DMS53 (cell line): ENCODE data around the gene B3GNT3.

ENCODE experiments used
- DNase-seq: peaks from one replicate; lab custom pipeline; 2025; lab: John Stamatoyannopoulos, UW

The B3GNT3 gene

DNA sequence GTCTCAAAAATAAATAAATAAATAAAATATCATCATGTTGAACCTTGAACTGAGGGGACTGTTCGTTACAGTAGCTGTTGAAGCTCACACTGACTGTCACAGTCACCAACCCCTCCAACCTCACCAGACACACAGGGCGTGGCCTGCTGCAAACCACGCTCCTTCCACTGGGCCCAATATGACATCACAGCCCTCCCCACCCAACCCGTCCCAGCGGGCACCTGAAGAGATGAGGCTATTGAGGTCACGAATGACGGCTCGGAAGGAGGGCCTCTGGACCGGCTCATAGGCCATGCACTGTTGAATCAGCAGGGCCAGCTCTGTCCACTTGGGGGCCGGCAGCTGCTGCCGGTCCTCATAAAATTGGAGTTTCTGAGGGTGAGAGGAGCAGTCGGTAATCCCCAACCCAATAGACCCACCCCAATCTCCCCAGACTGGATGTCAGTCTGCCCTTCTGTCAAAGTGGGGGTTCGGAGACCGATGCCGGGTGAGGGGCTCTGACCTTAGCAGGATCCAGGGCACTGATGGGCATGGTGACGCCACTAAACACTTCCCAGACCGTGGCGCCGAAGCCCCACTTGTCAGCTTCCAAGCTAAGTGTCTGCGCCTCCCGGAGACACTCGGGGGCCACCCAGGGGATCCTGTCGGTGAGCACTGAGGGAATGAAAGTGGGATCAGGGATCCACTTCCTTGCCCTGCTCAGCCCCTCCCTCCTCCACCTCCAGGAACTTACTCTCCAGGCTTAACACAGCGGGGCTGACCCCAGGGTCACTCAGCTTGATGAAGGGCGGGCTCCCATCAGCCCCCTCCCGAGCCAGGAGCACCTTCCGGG lies 39.6 kb downstream of the B3GNT3 start:
- DNase-seq = no peak

DNA sequence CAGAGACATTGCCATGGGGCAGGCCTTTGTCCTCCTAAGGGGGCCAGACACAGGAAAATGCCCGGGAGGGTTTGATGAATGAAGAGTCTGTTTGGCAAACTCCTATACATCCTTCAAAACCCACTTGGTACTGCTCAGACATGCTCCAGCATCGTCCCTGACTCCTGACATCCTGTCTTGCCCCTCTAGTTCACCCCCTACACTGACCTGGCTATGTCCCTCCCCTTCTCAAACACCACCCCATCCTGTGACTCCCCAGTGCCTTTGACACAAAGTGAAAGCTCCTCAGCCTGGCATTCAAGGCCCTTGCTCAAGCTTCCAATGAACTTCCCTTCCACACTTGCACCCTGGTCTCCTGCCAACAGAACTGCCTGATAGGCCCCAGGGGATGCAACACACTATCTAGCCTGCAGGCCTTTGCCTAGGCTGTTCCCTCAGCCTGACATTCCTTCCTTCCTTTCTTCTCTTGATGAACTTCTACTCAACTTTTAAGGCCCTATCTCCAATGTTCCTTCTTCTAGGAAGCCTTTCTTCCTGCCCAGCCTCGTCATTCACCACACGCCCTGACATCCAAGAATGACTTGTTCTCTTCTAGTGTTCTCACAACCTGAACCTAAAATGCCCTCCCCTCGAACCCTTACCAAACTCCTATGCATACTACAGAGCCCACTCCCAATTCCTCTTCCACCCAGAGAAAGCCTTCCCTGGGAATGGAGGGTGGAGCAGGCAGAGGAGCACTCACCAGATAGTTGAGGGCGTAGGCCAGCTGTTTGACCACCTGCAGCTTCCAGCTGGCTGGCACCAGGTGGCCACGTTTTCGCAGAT lies 40.5 kb downstream of the B3GNT3 start:
- DNase-seq = peak; percentile 64

DNA sequence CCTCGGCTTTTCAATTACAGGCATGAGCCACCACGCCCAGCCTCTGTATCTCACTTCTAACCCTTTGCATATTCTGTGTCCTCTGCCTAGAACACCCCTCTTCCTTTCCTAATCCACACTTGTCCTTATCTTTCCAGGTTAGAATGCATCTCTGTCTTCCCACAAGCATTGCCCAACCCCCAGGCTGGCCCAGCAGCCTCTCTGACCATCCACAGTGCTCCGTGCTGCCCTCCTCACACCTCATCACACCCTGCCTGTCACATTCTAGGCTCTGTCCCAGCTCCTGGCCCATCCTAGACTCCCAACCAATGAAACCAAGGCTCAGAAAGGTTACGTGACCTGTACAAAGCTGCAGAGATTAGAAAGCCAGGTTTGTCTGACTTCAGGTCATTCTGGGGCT lies 41.6 kb downstream of the B3GNT3 start:
- DNase-seq = no peak

DNA sequence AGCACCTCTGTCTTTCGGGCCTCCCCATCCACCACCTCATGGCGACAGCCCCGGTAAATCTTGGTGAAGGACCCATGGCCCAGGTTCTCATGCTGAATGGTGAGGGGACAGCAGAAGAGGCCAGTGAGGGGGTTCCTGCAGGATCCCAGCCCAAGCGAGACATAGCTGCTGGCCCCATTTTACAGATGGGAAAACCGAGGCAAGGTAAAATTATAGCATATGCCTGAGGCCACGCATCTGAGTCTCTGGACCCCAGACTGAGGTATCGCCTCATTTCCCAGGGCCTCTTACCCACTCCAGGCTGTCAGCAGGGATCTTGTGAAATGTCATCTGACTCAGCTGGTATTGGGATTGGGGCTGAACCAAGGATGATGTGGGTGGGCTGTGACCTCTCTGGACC lies 43.0 kb downstream of the B3GNT3 start:
- no peak for DNase-seq

DNA sequence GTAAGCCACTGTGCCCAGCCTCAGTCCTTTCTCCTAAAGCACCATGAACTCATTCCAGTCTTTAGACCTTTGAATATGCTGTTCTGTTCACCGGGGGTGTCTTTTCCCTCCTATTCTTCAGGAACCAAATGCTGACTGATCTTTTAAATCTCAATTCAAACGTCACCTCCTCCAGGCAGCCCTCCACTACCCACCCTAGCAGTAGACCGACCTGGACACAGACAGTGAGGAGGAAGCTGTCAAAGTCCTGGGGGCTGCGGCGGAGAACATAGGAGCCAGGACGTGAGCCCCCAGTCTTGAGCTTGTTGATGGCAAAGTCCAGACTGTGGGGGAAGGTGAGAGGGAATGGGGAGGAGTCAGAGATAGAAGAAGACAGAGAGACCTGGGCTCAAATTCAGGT lies 45.1 kb downstream of the B3GNT3 start:
- no peak for DNase-seq

DNA sequence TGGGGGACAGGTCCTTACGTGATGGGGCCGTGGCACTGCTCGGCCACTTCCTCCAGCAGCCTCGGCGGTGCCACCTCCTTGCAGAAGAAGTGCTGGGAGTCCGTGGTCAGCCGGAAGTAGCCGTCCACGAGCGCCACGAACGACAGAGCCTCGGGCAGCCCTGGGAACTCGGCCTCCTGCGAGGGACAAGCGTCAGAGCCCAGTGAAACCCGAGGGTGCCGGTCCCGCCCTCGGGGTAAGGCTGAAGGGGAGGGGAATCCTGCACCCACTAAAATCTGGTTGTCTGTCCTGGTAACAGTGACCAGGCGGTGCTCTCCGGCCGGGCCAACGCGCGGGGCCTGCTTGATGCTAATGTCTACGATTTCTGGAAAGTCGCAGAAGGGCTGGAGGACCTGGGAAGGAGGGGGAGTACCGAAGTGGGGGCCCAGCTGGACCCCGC lies 46.5 kb downstream of the B3GNT3 start:
- DNase-seq = peak; percentile 79

DNA sequence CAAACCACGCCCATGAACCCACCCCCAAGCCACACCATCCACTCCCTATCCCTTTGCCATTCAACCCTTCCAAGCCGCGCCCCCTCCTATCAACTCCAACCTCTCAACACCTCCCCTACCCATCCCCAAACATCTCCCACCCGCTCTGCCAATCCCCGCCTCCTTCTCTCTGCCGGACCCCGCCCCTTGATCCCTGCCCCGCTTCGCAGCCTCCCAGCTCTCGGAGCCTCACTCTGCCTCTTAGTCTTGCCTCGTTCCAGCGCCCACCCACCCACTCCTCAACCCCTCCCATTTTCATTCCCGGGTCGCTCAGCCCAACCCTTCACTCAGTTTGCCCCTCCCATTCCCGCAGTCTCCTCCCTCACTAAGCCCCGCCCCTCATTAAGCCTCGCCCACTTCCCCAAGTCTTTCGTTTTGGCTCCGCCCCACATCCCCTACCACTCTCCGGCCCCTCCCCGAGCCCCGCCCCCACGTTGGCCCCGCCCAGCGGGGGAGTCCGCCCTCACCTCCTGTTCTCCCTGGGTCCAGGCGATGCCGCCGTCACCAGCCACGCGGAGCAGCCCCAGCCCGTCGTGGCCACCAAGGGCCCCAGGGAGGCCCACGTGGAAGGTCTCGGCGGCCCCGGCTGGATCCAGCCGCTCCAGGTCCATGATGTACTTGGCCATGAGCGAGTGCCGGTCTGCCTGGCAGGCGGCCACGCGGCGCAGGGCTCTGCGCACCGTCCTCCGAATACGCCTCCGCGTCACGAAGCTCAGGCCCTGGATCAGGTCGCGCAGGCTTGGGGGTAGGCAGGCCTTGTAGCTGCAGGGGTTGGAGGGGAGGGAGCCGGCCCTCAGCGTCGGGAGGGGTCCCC lies 47.1 kb downstream of the B3GNT3 start:
- peak; percentile 91 for DNase-seq

DNA sequence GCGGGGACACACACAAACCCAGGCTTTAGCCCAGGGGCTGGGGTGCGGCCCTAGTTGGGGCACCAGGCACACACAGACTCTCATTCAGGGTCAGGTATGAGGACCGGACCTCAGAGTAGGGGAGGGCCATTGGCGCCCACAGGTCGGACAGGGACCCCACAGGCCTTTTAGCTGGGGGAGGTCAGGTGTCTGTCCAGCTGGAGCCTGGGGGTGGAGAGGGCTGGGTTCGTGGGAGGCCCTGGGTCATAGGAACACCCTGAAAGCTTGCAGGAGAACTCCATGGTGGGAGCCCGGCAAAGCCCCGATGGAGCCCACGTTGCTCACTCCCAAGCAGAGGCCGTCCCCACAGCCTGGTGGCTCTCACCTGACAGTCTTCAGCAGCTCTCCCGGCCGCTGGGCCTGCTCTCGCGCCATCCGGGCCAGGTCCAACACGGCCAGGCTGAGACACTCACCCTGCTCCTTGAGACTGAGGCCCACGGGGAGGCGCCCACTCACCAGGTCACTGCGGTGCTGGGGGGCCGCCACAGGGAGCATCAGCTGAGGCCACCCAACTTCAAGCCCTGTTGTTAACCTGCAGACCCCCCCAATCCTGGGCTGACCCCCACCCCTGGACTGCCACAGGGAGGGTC lies 47.8 kb downstream of the B3GNT3 start:
- no peak for DNase-seq

DNA sequence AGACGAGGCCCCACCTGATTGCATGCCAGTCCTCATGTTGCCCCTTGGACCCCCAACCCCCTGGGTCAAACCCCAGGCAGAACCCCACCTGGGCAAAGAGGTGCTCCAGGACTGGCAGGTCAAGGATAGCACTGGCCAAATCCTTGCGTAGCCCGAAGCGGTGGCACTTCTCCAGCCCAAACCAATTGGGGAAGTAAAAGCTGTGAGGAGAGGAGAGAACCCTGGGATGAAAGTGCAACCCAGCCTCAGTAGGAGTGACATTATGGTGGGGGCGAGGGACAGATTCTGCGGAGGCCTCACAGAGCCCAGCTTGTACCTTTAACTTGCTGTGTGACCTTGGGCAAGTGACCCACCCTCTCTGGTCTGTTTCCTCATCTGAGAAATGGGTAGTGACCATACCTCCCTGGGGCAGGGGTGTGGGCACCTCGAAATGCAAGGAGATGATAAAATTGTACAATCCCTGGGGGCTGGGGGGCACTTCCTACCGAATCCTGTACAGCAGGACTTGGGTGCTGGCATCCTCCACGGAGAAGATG lies 48.4 kb downstream of the B3GNT3 start:
- DNase-seq = no peak

DNA sequence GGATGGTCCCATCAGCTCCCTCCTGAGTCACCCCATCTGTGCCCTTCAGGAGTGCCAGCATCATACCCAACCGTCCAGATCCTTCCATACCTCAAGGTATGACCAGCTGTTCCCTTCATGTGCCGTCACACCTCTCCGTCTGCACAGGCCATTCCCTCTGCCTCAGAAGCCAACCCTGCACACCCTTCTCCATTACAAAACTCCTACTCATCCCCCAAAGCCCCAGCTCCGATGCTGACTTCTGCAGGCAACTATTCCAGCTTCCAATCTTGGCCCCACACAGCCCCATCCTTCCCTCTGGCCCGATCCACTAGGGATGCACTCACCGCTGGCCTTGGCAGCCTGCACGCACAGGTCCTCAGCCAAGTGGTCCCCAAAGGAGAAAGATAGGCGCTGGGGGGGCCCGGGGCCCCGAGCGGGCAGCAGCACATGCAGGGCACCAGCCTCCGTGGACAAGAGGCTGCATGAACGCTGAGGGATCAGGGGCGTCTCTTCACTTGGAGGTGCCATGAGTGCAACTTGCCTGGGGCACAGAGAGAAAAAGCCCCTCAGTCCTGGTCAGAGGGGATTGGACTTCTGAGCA lies 49.1 kb downstream of the B3GNT3 start:
- no peak for DNase-seq

DNA sequence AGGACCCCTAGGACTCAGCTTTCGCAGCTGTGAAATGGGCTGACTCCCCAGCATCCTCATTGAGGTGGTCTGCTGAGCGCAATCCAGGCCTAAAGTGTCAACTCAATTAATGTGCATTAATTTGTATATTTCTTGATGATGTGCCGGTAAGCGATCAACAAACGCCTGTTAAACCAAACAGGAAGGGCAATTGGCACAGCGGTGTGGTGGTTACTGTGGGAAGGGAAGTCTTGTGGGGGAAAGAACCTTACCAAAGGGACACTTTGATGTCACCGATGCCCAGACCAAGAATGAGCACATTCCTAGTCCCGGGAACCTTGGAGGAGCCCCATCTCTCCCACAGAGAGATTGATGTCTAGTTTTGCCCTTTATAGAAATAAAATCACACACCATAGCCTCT lies 51.2 kb downstream of the B3GNT3 start:
- no peak for DNase-seq

DNA sequence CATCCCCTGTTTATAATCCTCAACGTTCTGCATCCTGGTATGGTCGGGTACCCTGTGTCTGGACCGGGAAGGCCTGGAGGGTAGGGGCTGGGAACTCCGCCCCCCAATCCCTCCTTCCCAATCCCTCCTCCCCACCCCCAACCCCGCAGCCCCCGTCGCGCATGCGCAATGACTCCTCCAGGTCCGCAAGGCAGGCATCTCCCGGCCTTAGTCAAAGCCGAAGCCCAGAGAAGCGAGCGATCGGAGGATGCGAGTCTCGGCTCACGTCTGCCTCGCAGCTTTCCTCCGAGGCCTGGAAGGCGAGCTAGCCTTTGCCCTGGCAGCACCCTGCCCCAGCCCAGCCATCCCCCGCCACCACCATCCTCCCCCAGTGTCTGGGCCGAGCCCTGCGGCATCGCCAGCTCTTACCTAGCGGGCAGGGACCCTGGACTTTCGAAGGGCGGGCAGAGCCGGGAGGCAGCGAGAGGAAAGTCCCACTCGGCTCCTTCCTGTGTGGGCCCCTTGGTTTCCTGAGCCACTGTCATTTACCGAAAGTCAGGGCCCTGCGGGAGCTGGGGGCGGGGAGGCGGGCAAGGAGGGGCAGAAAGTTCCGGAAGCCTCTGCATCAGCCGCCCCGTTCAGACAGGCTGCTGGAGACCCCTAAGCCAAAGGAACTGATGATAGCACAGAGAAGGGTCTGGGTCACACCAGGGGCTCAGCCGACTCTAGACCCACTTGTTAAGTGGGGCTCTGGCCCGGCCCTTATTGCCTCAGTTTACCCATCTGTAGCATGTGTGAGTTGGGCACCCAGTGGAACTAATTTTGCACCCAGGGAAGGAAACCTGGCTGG lies 52.8 kb downstream of the B3GNT3 start, which contains the start of gene JAK3:
JAK3 (minus strand) TSS at position 445 of the 829 bp plus-strand sequence. CDS start 3,565 bp downstream, outside the sequence.
- DNase-seq = peak; percentile 41

DNA sequence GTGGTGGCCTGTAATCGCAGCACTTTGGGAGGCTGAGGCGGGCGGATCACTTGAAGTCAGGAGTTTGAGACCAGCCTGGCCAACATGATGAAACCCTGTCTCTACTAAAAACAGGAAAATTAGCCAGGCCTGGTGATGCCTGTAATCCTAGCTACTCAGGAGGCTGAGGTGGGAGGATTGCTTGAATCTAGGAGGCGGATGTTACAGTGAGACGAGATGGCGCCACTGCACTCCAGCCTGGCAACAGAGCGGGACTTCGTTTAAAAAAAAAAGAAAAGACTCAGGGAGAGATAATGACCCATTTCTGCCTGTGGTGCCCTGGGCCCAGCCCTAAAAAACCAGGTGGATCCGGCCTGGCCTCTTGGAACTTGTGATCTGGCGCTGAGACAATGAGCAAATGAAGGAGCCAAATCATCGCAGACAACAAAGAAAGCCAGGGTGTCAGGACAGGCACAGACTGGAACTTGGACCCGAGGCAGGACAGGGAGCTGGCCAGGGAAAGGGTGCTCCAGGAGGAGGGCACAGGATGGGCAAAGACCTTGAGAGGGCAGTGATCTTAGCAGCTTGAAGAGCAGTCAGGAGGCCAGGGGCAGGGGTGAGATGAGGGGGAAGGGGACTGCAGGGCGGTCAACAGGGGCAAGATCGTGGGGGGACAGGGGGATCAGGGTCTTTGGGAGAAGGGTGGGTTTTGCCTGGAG lies 53.8 kb downstream of the B3GNT3 start:
- no peak for DNase-seq

DNA sequence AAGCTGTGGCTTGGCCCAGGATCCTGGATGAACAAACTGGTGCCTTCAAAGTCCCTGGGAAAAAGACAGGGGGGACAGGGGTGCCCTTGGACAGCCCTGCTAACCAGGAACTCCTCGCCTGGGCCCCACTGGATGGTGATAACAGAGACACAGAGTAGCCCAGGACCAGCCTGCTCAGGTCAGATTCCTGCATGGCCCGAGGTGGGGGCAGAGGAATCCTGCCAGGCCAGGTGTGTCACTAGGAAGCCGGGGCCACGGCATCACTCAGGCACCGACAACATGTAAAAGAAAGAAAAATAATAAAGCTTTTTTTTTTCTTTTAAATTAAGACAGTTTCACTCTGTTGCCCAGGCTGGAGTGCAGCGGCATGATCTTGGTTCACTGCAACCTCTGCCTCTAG lies 59.1 kb downstream of the B3GNT3 start:
- DNase-seq = no peak

DNA sequence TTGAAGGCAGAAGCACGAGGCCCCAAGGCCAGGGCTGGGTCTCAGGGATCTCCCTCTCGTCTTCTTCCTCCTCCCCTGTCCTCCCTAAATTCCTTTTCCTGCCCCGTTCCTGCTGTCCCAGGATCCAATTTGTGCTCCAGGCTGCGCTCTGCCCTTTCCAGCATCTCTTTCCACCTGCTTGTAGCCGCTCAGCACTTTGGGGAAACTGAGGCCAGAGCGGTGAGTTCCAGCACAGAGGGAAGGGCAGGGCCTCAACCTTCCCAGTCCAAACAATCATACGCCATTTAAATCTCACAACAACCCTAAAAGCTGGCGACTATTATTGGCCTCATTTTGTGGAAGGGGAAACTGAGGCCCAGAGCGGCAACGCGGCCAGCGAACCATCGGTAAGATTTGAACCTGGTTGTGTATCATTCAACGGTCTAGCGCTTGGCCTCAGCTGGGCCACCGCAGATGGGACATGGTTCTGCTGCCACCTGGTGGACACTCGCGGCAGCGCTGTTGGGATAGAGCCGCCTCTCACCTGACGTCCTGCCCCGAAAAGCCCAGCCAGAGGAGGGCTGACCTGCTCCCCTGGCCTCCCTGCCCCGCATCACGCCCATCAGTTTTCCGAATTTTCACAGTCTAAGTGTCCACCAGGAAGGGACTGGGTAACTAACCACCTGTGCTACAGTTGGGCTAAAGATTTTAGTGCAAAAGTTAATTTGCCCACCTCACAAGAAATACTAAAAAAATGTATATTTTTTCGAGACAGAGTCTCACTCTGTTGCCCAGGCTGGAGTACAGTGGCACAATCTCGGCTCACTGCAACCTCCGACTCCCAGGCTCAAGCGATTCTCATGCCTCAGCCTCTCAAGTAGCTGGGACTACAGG lies 60.6 kb downstream of the B3GNT3 start:
- DNase-seq = peak; percentile 77

DNA sequence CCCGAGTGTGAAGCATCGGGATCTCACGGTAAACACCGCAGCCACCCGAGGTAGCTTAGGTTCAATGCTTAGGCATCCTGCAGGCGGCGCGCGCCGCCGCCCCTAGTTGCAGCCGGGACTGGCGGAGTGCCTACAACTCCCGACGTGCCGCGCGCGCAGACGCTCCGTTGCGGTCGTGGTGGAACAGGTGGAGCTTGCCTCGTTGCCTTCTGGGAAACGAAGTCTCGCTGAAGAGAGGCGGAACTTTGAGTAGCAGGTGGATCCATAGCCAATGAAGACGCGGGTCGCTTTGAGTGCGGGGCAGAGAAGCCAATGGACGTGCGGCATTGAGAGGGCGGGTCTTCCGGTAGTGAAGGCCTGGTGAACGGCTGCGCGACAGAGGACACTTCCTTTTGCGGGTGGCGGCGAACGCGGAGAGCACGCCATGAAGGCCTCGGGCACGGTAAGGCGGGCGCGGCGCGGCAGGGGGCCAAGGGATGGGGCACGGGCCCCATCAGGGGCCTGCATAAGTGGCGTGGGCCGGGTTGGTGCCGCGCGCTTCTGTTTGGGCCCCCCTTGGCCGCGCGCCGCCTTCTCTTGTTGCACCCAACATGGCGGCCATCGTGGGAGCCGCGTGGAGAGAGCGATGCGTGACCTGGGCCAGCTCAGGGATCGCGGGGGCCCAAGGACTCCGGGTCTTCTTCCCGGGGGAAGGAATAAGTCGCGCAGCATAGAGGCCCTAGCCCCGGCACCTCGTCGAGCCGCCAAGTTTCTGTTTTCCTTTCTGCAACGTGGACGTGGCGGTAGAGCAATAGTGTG lies 64.8 kb downstream of the B3GNT3 start, which contains the start of gene RPL18A:
RPL18A (plus strand) TSS at position 378 of the 798 bp plus-strand sequence; CDS start at position 425, 47 bp downstream.
- peak; percentile 99 for DNase-seq

DNA sequence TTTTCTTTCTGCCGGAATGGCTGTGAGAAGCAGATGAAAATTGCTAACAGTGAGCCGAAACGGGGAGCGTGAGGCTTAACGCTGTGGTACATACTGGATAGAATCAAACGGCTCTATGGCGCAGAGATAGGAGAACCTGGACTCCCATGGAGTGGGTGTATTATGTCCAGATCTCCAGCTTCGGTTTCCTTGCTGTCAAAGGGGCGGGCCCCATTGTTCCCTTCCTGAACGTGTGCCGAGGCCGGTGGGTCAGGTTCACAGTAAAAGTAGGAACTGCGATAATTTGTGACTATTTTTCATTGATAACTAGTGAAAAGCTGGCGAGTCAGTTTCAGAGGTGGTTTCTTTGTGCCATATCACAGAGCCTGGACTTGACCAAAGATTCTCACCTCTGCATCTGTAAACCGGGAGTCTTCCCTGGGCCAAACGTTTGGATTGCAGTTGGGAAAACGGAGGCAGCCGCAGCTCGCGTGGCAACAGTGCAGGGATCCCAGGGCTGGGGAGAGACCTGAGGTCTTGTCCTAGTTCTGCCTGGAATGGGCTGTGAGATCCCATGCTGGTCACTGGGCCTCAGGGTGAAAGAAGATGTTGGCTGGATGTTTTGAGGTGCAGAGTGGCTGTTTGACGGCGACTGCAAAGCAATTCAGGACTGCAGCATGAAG lies 65.5 kb downstream of the B3GNT3 start:
- DNase-seq = peak; percentile 21
